ENCODE results near the gene C12orf57.

The C12orf57 gene

DNA sequence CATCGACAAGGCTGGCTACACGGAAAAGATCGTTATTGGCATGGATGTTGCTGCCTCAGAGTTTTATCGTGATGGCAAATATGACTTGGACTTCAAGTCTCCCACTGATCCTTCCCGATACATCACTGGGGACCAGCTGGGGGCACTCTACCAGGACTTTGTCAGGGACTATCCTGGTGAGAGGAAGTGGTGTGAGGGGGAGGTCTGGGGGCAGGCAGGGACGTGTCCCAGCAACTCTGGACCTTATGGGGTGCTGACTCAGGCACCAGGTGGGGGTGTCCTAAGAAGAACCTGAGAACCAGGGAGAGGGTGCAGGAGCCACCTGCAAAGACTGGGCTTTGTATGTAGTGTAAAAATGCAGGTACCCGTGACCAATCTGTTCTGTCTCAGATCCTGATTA is 24.2 kb upstream of the C12orf57 start:
- no peak for DNase-seq

DNA sequence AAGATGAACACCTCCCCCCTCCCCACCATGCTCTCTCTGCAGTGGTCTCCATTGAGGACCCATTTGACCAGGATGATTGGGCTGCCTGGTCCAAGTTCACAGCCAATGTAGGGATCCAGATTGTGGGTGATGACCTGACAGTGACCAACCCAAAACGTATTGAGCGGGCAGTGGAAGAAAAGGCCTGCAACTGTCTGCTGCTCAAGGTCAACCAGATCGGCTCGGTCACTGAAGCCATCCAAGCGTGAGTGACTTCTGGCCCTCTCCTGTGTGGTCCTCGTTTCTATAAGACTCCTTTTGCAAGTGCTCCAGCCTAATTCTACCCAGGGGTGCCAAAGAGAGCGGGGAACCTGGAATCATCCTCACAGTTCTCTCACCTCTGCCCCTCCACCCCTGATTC is 22.3 kb upstream of the C12orf57 start:
- DNase-seq, result no peak

DNA sequence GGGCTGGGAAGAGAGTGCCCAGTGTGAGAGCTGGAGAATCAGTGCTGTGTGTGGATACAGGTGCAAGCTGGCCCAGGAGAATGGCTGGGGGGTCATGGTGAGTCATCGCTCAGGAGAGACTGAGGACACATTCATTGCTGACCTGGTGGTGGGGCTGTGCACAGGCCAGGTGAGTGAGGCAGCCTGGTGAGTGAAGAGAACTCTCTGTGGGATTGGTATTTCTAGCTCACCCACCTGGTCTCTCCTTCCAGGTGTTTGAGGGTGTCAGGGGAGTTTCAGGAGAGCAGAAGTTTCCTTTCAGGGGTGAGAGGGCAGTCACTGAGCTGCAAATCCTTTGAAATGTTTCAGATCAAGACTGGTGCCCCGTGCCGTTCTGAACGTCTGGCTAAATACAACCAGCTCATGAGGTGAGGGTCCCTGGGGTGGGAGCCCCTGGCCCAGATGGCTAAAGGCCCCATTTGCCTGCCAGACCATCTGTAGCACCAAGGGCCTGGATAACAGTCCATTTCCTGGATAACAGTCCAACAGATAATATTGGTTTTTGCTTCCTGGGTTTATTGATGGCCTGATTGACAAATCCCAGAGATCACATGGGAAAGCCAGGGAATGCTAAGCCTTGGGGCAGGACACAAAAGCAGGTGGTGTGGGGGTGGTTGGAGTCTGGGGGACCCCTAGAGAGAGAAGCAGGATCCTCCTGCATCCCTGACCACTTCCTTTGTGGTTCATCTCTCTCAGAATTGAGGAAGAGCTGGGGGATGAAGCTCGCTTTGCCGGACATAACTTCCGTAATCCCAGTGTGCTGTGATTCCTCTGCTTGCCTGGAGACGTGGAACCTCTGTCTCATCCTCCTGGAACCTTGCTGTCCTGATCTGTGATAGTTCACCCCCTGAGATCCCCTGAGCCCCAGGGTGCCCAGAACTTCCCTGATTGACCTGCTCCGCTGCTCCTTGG is 21.6 kb upstream of the C12orf57 start:
- no peak for DNase-seq

- no peak for DNase-seq
Measured at GRCh38 chr12:6923003-6923732, 20.7 kb upstream of the C12orf57 start.

DNA sequence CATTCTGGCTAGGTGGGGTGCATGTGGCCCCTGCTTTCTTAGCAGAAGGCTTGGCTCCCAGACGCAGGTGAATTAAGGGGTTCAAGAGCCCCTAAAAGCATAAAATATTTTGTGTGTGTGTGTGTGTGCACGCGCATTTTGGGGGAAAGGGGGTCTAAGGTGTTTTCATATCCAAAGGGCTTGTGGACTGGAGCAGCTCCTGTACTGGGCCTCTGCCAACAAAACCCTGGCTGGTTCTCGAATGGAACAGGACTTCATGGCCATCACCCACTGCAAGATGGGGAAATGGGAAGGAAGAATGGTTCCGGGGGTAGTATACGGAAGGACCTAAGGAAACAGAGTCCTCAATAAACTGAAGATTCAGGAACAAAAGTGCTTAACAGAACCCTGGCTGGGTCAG is 20.0 kb upstream of the C12orf57 start:
- no peak for DNase-seq

DNA sequence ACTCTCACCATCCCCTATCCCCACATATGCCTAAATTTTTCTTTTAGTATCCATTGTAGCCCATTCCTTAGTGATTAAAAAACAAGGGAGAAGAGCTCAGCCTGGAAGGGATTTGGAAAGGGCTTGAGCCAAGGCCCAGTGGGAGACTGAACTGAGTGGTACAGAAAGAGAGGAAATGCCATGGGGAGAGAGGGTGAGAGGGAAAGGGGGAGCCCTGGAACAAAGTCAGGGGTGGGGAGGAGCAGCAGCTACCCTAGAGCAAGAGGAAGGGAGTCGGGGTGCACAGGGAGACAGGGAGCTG is 18.6 kb upstream of the C12orf57 start:
- DNase-seq, result no peak

DNA sequence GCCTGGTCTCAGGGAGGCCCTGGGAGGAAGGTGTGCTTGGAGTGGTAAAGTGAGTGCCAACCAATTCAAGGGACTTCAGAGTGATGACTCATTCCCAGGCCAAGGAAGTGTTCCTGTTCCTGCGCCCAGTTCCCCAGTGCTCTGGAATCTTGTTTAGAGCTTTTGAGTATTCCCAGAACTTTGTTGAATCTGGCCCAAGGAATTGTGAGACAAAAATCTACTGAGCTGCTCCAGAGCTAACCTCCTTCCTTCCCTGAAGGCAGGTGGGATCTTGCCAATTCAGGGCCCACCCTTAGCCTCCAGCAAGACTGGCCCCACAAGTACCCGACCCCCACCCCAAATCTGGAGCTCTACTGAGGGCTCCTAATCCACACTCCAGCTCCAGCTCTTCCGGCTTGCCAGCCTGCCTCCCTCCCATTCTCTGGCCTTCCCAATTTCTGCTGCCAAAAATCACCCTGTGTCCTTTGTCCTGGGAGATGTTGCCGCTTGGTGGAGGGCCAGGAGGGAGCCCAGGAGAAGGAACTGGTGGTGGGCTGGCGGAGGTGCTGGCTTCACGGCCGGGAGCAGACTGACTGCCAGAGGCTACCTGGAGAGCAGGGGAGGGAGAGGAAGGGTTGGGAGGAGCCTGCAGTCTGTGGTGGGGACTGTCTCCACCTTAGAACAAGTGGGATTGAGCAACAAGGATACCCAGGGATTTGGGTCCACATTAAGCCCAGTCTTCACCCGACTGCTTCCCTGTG is 18.1 kb upstream of the C12orf57 start:
- DNase-seq, result no peak

- no peak for DNase-seq
Measured at GRCh38 chr12:6927379-6928021, 16.3 kb upstream of the C12orf57 start, which contains the start of gene ATN1. TSS of gene ATN1 (plus strand) at chr12:6927959. CDS start at chr12:6934002, 6,043 bp downstream.

GRCh38 chr12:6928022-6928702 is 15.7 kb upstream of the C12orf57 start:
- no peak for DNase-seq

DNA sequence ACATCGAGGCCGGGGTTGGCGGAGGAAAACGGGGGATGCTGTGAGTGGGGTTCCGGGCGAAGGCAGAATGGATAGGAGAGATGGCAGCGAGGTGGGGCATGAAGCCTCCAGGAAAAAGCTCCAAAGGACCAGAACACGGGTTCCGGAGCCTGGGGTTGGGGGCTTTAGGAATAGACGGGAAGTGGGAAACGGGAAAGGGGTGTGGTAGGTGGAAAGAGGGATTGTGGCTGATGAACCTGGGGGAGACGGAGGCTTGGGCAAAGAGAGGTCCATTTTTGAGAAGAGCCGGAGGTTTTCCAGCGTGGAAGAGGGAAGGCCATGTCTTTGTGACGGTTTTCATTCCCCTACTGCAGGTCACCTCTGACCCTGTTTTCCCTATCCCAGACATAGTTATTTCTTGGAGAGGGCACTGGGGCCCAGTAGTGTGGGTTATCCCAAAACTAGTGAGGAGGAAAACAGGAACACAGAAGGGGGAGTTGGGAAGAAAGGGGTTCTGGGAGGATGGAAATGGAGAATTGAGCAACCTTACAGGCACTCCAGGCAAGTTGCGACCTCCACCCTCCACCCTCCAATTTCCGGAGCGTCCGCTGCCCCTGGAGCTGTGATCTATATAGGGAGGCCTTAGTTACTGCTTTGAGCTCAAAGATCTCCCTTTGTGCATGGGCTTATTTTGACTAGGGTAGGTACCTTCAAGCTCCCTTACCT is 15.0 kb upstream of the C12orf57 start:
- no peak for DNase-seq

- DNase-seq, result no peak
Measured at GRCh38 chr12:6929466-6930452, 14.1 kb upstream of the C12orf57 start.

- no peak for DNase-seq
Measured at GRCh38 chr12:6932766-6933165, 11.1 kb upstream of the C12orf57 start.

DNA sequence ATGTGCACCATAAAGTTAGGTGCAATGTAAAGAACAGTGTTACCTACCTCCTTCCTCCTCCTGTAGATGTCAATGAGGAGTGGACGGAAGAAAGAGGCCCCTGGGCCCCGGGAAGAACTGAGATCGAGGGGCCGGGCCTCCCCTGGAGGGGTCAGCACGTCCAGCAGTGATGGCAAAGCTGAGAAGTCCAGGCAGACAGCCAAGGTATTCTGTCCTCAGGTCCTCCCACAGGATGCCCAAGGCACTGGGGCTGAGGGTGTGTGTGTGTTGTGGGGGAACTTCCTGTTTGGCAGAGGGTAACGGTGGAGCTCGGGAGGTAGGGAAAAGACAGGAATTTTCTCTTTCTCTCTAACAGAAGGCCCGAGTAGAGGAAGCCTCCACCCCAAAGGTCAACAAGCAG is 9.7 kb upstream of the C12orf57 start:
- no peak for DNase-seq

GRCh38 chr12:6935371-6936193 is 8.2 kb upstream of the C12orf57 start:
- no peak for DNase-seq

DNA sequence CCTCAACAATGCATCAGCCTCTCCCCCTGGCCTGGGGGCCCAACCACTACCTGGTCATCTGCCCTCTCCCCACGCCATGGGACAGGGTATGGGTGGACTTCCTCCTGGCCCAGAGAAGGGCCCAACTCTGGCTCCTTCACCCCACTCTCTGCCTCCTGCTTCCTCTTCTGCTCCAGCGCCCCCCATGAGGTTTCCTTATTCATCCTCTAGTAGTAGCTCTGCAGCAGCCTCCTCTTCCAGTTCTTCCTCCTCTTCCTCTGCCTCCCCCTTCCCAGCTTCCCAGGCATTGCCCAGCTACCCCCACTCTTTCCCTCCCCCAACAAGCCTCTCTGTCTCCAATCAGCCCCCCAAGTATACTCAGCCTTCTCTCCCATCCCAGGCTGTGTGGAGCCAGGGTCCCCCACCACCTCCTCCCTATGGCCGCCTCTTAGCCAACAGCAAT is 7.6 kb upstream of the C12orf57 start:
- DNase-seq, result no peak

DNA sequence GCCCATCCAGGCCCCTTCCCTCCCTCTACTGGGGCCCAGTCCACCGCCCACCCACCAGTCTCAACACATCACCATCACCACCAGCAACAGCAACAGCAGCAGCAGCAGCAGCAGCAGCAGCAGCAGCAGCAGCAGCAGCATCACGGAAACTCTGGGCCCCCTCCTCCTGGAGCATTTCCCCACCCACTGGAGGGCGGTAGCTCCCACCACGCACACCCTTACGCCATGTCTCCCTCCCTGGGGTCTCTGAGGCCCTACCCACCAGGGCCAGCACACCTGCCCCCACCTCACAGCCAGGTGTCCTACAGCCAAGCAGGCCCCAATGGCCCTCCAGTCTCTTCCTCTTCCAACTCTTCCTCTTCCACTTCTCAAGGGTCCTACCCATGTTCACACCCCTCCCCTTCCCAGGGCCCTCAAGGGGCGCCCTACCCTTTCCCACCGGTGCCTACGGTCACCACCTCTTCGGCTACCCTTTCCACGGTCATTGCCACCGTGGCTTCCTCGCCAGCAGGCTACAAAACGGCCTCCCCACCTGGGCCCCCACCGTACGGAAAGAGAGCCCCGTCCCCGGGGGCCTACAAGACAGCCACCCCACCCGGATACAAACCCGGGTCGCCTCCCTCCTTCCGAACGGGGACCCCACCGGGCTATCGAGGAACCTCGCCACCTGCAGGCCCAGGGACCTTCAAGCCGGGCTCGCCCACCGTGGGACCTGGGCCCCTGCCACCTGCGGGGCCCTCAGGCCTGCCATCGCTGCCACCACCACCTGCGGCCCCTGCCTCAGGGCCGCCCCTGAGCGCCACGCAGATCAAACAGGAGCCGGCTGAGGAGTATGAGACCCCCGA is 7.0 kb upstream of the C12orf57 start:
- no peak for DNase-seq

DNA sequence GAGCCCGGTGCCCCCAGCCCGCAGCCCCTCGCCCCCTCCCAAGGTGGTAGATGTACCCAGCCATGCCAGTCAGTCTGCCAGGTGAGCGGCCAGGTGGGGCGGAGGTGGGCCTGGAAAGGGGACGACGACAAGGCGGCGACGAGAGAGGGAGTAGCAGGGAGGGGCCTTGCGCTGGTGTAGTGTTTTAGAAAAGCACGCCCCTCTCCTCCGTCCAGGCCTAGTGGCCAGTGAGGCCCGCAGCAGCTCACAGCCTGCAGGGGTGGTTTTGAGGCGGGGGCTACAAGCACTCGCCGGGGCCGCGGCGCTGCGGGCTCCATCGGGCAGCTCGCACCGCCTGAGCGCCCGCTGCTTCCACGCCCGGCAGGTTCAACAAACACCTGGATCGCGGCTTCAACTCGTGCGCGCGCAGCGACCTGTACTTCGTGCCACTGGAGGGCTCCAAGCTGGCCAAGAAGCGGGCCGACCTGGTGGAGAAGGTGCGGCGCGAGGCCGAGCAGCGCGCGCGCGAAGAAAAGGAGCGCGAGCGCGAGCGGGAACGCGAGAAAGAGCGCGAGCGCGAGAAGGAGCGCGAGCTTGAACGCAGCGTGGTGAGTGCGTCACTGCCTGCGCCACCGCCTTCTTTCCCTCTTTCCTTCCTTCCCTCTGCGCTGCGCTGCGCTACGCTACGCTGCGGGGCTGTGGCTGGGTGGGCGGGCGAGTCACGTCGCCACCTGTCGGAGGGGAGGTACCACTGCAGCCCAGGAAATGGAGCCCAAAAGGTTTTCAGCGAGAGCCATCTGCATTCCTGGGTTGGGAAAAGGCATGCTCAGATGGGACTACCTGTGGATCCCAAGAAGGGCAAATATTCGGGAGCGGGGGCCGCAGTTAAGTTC is 6.1 kb upstream of the C12orf57 start:
- peak; percentile 89 for DNase-seq
